ENCODE measurements around the gene SDR9C7.
"Not testable (repeated sequence)": the region's sequence is repeated elsewhere in the genome, so short reads cannot be mapped to it uniquely, and the experiment has no call there.

Gene SDR9C7

DNA sequence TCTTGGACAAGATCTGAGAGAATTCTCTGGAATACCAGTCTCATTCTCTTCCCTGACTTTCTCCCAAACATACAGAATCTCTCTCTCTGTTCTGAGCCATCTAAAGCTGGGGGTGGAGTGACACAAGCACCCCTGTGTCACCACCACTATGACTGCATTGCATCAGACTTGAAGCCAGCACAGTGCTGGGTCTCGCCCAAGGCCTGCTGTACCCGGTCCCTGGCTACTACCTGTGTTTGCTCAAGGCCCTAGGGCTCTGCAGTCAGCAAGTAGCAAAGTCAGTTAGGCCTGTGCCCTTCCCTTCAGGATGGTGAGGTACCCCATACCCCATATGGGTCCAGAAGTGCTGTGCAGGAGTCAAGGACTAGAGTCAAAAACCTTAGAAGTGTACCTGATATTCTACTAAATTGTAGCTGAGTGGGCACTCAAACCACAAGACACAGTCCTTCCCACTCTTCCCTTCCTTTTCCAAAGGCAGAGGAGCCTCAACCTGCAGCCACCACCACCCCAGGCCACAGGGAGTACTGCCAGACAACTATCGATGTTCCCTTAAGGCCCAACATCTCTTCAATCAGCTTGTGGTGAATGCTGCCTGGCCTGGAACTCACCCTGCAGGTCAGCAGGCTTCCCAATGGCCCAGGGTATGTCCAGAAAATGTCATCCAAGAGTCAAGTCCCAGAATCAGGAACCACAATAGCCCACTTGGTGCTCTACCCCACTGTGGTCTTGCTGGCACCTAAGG, 44.4 kb upstream of the SDR9C7 start:
- Mint-ChIP-seq H3K27me3 (ENCODE audit: low read depth, poor library complexity) (peaks cover 6% of the 10 kb centered on the region), H3K9me3 (peaks cover 1% of the 10 kb centered on the region), H3K36me3 (ENCODE audit: low read depth) (no peaks in the 10 kb centered on the region), H3K27ac (no peak overlapping the region), H3K4me3 (no peak overlapping the region), H3K4me1 (no peaks in the 10 kb centered on the region)
- DNase-seq: no peak
- no peak for TF ChIP-seq CTCF (IDR thresholded peaks at IDR 0.05)

- not testable (repeated sequence) for H3K4me3 Mint-ChIP-seq; DNase-seq; H3K4me1 Mint-ChIP-seq; H3K27me3 Mint-ChIP-seq (ENCODE audit: low read depth, poor library complexity); H3K36me3 Mint-ChIP-seq (ENCODE audit: low read depth); H3K27ac Mint-ChIP-seq
- peaks cover 11% of the 10 kb centered on the region for H3K9me3 Mint-ChIP-seq
Measured at GRCh38 chr12:56977361-56977760, 43.2 kb upstream of the SDR9C7 start.

- H3K4me3 Mint-ChIP-seq; DNase-seq; H3K4me1 Mint-ChIP-seq; H3K27ac Mint-ChIP-seq; H3K36me3 Mint-ChIP-seq (ENCODE audit: low read depth): not testable (repeated sequence)
- peaks cover 12% of the 10 kb centered on the region for H3K9me3 Mint-ChIP-seq
- peaks cover 15% of the 10 kb centered on the region for H3K27me3 Mint-ChIP-seq (ENCODE audit: low read depth, poor library complexity)
Measured at GRCh38 chr12:56974224-56974623, 40.0 kb upstream of the SDR9C7 start.

GRCh38 chr12:56968910-56969309, 34.7 kb upstream of the SDR9C7 start:
- Mint-ChIP-seq H3K27me3 (ENCODE audit: low read depth, poor library complexity) (peaks cover 22% of the 10 kb centered on the region), H3K9me3 (peaks cover 46% of the 10 kb centered on the region)
- not testable (repeated sequence) for H3K27ac Mint-ChIP-seq; H3K4me1 Mint-ChIP-seq; DNase-seq; H3K36me3 Mint-ChIP-seq (ENCODE audit: low read depth); H3K4me3 Mint-ChIP-seq

DNA sequence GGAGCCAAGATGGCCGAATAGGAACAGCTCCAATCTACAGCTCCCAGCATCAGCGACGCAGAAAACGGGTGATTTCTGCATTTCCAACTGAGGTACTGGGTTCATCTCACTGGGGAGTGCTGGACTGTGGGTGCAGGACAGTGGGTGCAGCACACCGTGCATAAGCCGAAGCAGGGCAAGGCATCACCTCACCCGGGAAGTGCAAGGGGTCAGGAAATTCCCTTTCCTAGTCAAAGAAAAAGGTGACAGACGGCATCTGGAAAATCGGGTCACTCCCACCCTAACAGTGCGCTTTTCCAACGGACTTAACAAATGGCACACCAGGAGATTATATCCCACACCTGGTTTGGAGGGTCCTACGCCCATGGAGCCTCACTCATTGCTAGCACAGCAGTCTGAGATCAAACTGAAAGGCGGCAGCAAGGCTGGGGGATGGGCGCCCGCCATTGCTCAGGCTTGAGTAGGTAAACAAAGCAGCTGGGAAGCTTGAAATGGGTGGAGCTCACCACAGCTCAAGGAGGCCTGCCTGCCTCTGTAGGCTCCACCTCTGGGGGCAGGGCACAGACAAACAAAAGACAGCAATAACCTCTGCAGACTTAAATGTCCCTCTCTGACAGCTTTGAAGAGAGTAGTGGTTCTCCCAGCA, 31.9 kb upstream of the SDR9C7 start:
- H3K27ac Mint-ChIP-seq; H3K36me3 Mint-ChIP-seq (ENCODE audit: low read depth); H3K4me1 Mint-ChIP-seq; DNase-seq; H3K4me3 Mint-ChIP-seq: not testable (repeated sequence)
- Mint-ChIP-seq H3K27me3 (ENCODE audit: low read depth, poor library complexity) (peaks cover 16% of the 10 kb centered on the region), H3K9me3 (peaks cover 57% of the 10 kb centered on the region)

DNA sequence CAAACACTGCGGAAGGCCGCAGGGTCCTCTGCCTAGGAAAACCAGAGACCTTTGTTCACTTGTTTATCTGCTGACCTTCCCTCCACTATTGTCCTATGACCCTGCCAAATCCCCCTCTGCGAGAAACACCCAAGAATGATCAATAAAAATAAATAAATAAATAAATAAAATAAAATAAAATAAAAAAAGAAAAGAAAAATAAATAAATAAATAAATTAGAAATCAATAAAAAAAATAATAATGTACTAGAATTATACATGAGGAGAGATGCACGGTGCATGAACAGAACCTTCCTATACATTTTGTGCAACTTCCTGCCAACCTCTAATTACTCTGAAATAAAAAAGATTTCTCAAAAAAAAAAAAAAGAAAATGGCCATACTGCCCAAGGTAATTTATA, 30.9 kb upstream of the SDR9C7 start:
- not testable (repeated sequence) for H3K4me1 Mint-ChIP-seq; DNase-seq; H3K27ac Mint-ChIP-seq; H3K4me3 Mint-ChIP-seq; H3K36me3 Mint-ChIP-seq (ENCODE audit: low read depth)
- Mint-ChIP-seq H3K27me3 (ENCODE audit: low read depth, poor library complexity) (peaks cover 21% of the 10 kb centered on the region), H3K9me3 (peaks cover 64% of the 10 kb centered on the region)

DNA sequence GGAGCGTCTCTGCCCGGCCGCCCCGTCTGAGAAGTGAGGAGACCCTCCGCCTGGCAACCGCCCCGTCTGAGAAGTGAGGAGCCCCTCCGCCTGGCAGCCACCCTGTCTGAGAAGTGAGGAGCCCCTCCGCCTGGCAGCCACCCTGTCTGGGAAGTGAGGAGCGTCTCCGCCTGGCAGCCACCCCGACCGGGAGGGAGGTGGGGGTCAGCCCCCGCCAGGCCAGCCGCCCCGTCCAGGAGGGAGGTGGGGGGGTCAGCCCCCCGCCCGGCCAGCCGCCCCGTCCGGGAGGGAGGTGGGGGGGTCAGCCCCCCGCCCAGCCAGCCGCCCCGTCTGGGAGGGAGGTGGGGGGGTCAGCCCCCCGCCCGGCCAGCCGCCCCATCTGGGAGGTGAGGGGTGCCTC, 29.3 kb upstream of the SDR9C7 start:
- not testable (repeated sequence) for H3K36me3 Mint-ChIP-seq (ENCODE audit: low read depth); H3K4me3 Mint-ChIP-seq; H3K27ac Mint-ChIP-seq; H3K4me1 Mint-ChIP-seq; DNase-seq
- H3K27me3 Mint-ChIP-seq (ENCODE audit: low read depth, poor library complexity): peaks cover 28% of the 10 kb centered on the region
- H3K9me3 Mint-ChIP-seq: peaks cover 78% of the 10 kb centered on the region

DNA sequence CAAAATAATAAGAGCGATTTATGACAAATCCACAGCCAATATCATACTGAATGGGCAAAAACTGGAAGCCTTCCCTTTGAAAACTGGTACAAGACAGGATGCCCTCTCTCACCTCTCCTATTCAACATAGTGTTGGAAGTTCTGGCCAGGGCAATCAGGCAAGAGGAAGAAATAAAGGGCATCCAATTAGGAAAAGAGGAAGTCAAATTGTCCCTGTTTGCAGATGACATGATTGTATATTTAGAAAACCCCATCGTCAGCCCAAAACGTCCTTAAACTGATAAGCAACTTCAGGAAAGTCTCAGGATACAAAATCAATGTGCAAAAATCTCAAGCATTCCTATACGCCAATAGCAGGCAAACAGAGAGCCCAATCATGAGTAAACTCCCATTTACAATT, 28.0 kb upstream of the SDR9C7 start:
- not testable (repeated sequence) for H3K36me3 Mint-ChIP-seq (ENCODE audit: low read depth); H3K27ac Mint-ChIP-seq; H3K4me3 Mint-ChIP-seq; DNase-seq; H3K4me1 Mint-ChIP-seq
- Mint-ChIP-seq H3K9me3 (peaks cover 79% of the 10 kb centered on the region), H3K27me3 (ENCODE audit: low read depth, poor library complexity) (peaks cover 33% of the 10 kb centered on the region)

- DNase-seq: no peak
- Mint-ChIP-seq H3K27me3 (ENCODE audit: low read depth, poor library complexity) (peaks cover 50% of the 10 kb centered on the region), H3K36me3 (ENCODE audit: low read depth) (no peaks in the 10 kb centered on the region), H3K4me1 (no peaks in the 10 kb centered on the region), H3K9me3 (peaks cover 62% of the 10 kb centered on the region), H3K27ac (no peak overlapping the region), H3K4me3 (no peak overlapping the region)
- TF ChIP-seq CTCF (IDR thresholded peaks at IDR 0.05): no peak
Measured at GRCh38 chr12:56958422-56958821, 24.2 kb upstream of the SDR9C7 start.
